Fibroblast of skin of scalp (primary cell): ENCODE results near the gene GALK2.
"Not testable (repeated sequence)": the region's sequence is repeated elsewhere in the genome, so short reads cannot be mapped to it uniquely, and the experiment has no call there.

Experiments used
- DNase-seq: peaks from one replicate; pipeline ENCODE4 v3.0.0-alpha.2; 2013

Gene GALK2

GRCh38 chr15:49225572-49226281 is 55.7 kb downstream of the GALK2 start:
- peak; percentile 50 for DNase-seq

DNA sequence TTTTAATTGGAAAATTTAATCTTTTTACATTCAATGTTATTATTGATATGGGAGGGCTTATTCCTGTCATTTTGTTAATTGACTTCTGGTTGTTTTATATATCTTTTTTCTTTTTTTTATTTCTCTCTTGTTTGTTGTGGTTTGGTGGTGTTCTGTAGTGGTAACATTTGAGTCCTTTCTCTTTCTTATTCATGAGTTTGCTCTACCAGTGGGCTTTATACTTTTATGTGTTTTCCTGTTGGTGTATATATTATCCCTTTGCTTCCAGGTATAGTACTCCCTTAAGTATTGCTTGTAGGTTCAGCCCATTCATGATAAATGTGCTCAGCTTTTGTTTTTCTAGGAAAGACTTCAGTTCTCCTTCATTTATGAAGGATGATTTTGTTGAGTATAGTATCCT is 57.6 kb downstream of the GALK2 start:
- DNase-seq = no peak

GRCh38 chr15:49229922-49230321 is 59.9 kb downstream of the GALK2 start:
- DNase-seq = no peak

GRCh38 chr15:49232236-49232806 is 62.3 kb downstream of the GALK2 start:
- no peak for DNase-seq

- DNase-seq = peak; percentile 82
Measured at GRCh38 chr15:49235446-49236124, 65.5 kb downstream of the GALK2 start.

GRCh38 chr15:49236869-49237268 is 66.8 kb downstream of the GALK2 start:
- DNase-seq = no peak

DNA sequence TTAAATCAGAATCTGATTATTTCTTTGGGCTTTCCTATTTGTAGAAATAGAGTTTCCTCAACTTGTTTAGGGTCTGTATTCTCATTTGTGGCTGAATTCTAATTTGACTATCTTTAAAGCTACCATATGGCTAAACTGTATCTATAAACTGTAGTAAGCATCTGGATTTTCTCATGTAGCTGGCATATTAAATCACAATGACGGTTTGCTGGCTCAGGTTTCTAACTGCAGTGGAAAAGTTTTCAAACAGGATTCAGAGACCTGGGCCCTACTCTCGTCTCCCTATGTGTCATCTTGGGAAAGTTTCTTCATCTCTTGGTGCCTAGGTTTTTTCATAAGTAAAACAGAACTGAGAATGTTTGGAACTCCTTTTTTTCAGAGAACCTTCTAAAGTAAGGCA is 68.3 kb downstream of the GALK2 start:
- peak; percentile 31 for DNase-seq

DNA sequence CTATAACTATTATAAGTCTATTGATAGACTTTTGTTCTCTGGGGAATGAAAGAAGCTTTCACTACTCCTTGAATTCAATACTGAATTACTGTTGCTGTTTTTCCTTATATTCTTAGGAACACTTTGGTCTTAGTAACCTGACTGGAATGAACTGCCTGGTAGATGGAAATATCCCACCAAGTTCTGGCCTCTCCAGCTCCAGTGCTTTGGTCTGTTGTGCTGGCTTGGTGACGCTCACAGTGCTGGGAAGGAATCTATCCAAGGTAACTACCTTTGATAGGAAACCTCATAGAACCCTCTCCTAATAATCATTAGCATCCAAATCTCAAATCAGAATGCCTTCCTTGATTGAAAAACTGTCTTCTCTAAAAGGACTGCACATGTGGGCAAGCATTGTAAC is 69.1 kb downstream of the GALK2 start:
- no peak for DNase-seq

DNA sequence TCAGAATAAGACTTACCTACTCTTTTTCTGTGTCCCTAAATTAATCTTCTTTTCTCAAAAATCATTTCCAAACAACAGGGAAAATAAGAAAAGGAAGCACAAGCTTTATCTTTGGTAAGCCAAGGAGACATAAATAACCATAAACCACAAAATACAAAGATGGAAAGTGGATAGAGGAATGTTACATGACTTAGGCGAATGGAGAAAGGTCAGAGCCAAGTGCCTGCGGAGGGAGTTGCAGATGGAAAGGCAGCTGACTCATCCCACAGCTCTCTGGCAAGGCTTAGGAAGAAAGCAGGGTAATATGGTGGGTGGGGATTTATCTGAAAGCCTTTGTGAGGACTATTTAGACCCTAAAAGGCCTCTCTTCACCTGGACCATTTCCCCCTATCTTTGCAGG is 72.8 kb downstream of the GALK2 start:
- peak; percentile 74 for DNase-seq

GRCh38 chr15:49247556-49248110 is 77.6 kb downstream of the GALK2 start:
- peak; percentile 69 for DNase-seq

- no peak for DNase-seq
Measured at GRCh38 chr15:49248291-49248690, 78.2 kb downstream of the GALK2 start.

DNA sequence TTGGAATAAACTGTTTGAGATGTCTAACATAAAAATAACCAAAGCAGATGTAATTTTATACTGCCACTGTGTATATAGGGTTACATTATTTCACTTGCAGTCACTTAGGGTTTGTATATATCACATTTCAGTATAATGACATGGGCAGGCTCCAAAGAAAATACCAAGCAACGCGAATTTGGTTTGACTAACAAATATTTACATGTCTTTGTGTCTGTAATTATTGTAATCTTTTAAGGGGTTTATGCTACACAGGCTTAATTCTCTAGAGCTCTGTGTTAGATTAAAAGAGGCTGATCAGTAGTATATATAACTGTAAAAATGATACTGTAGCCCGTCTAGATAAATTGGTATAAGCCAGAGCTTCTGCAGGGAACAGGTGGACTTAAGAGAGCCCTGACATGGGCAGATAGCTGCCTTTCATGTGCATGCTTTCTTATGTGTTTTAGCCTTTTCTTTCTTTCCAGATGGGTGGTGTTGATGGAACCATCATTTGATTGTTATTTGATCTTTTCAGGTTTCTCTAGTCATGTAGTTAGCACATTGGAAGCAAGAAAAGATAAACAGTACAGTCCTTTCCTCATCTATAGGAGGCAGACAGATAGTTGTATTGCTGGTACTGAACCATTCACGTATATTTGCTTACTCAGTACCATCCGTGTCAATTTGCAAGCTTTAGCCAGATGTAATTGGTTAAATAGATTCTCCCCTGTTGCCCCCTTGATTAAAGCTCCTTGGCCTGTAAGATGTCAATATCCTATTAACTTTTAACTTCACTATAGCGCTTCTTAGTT is 86.1 kb downstream of the GALK2 start:
- no peak for DNase-seq

GRCh38 chr15:49265117-49265516 is 95.1 kb downstream of the GALK2 start:
- DNase-seq = not testable (repeated sequence)

GRCh38 chr15:49265911-49266310 is 95.9 kb downstream of the GALK2 start:
- no peak for DNase-seq

DNA sequence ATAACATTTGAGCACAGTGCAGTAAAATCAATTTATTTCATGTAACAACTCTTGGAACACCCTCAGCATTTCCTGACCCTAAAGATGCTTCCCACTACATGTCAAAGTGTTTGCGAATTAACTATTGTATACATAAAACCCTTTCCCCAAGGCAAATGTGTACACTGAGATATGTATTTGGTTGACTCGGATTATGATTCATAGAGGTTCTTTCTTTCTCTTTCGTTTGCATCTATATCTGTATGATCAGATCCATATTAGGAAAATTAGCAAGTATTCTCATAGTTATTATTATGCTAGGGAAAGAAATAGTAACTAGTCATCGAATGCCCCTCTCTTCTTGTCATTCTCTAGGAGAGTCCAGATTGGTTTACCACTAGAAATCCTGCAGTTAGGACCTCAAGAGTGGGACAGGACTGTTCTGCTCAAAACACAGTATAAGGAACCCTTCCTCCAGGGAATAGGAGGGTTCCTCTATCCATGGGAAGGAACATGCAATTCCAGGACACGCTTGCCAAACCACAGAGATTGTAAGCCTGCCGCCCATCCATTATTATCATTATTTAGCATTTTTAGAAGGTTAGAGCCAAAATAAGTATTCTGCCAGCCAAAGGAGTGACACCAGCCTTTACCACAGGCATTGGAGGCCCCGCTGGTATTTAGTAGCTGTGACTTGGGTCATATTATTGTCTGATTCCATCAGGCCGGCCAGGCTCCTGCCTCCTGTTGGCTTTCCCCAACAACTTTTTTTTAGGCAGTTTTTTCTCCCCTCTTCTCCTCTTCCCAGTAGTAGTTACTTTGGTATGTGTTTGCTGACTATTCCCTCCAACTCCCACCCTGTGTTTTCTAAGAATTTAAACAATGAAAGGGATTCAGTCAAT is 100.7 kb downstream of the GALK2 start:
- DNase-seq = peak; percentile 96

DNA sequence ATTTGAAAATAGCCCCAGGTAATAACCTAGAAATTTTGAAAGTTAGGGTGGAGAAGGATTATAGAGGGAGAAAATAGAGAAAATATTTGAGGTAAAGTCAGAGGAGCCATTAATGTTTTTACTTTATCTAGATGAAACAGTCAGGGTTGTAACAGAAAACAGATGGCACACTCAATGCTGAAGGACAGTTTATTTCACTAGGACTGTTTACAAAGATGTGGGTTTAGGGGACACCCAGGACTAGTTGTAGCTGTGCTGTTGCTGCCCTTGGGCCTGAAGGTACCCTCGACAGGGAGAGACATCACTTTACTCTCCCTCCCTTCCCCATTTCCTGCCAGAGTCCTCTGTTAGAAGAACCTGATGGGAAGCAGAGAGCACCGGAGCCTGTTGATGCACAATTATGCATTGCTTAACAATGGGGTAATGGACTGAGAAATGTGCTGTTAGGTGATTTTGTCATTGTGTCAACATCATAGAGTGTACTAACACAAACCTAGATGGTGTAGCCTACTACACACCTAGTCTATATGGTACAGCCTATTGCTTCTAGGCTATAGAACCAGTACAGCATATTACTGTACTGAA is 103.8 kb downstream of the GALK2 start:
- no peak for DNase-seq

GRCh38 chr15:49278751-49279150 is 108.7 kb downstream of the GALK2 start:
- no peak for DNase-seq

DNA sequence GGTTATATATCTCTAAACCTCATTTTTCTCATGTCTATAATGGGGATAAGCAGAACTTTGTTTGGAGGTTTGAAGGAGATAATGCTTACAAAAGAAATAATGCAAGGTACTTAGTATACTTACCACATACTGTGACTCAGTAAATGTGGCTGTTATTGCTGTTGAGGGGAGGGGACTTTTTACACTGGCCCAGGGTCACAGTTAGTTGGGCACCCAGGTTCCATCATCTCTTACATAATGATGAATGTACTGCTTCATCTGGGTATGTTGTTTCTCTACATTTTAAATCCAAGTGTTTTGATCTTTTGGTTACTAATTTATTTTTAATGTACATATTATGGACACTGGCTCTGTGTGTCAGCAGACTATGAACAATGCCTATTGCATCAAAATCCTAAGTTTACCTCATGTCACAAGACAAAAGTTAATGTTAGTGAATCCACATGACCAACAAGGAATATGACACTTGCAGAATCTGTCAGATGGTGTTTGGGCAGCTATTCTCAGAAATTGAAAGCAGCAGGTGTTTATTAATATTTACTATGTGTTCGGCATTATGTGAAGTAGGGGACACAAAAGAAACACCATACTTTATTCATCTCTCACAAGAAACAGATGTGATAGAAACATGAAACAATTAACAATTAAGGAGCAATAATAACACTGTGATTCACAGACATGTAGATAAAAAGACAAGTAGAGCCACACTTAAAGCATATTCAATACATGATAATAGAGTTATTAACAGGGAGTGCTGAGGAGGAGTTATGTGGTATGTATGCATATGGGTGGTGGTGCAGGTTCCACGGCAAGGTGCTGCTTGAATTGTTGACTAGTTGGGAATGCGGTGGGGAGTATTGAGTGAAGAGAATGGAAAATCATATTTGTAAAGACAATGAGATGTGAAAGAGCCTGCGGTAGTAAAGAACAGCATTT is 109.7 kb downstream of the GALK2 start:
- no peak for DNase-seq

- DNase-seq = peak; percentile 96
Measured at GRCh38 chr15:49282366-49282765, 112.3 kb downstream of the GALK2 start.
